Gastrocnemius medialis (tissue), 4 donors: ENCODE measurements around the gene ZBP1. TPM values are rescaled to one million over a fixed set of nuclear protein-coding genes. Genes with fewer than 3 reads are reported as not detected.

Experiments
- ATAC-seq, 2 donors: fragments of 150-250 bp; one replicate each; pipeline ENCODE4 v1.9.1; 2016
- DNase-seq, 2 donors: peaks; one replicate each; pipeline ENCODE4 v3.0.0-alpha.2; 2019
- H3K27ac ChIP-seq, 4 donors: fragments of 200-600 bp; sonication (generic); 1 replicate in 1 of 4; 2 replicates in 3 of 4; pipeline ENCODE4 v1.5.1; 2016 to 2018; ENCODE audit warnings: mild to moderate bottlenecking in 2 of 4, moderate library complexity in 1 of 4
- H3K27me3 ChIP-seq, 3 donors: fragments of 200-600 bp; sonication (generic) in 2 of 3; 1 replicate in 1 of 3; 2 replicates in 2 of 3; pipeline versions ENCODE4 v1.5.1 to v1.6.0; 2016 to 2019; ENCODE audit warnings: mild to moderate bottlenecking in 1 of 3, moderate library complexity in 1 of 3
- H3K36me3 ChIP-seq, 2 donors: fragments of 200-600 bp; sonication (generic) in 1 of 2; one replicate each; pipeline ENCODE4 v1.5.1; 2017 to 2018
- H3K4me1 ChIP-seq, 2 donors: fragments of 200-600 bp; sonication (generic) in 1 of 2; one replicate each; pipeline ENCODE4 v1.5.1; 2016 to 2017; ENCODE audit warnings: mild to moderate bottlenecking in 2 of 2
- H3K4me3 ChIP-seq, 4 donors: fragments of 200-600 bp; sonication (generic) in 3 of 4; 1 replicate in 1 of 4; 2 replicates in 3 of 4; pipeline ENCODE4 v1.5.1; 2016 to 2019; ENCODE audit warnings: mild to moderate bottlenecking in 2 of 4
- H3K9me3 ChIP-seq, 3 donors: fragments of 200-600 bp; sonication (generic) in 2 of 3; 1 replicate in 1 of 3; 2 replicates in 2 of 3; pipeline ENCODE4 v1.5.1; 2016 to 2019
- POLR2A ChIP-seq, 2 donors: fragments of 450-650 bp; IDR thresholded peaks; one replicate each; pipeline ENCODE4 v1.6.1; 2017; ENCODE audit warnings: antibody characterized with exemption in 2 of 2, mild to moderate bottlenecking in 2 of 2, moderate library complexity in 2 of 2
- in situ Hi-C, 4 donors: fragments of 200-750 bp; cut with MboI; loops; one replicate each; pipeline versions ENCODE4 v1.15.0 to v1.8.0; 2017; ENCODE audit warnings: low sequenced_read_pairs in 4 of 4
- intact Hi-C: fragments of 100-400 bp; cut with DNase I; formaldehyde crosslinking; loops from one replicate; pipeline ENCODE4 v1.15.1; 2023; ENCODE audit warnings: low total_unique reads
- total RNA-seq, 4 donors: library from RNA; depleted of rRNA; stranded (reverse); fragments of >200 nt; gene quantifications; one replicate each; pipeline versions ENCODE4 v1.1.0 to v1.2.3, GENCODE V29; 2016
- TF ChIP-seq, protein P1 (sequence below), 5 experiments: fragments of 450-650 bp in 3 of 5; fragments of 200-600 bp in 2 of 5; sonication (generic) in 2 of 5; IDR thresholded peaks in 4 of 5; conservative IDR thresholded peaks in 1 of 5; 1 replicate in 4 of 5; 2 replicates in 1 of 5; pipeline ENCODE4 v1.5.1; 2016 to 2019; ENCODE audit warnings: antibody characterized with exemption in 5 of 5, mild to moderate bottlenecking in 3 of 5, moderate library complexity in 3 of 5

Gene ZBP1
- total RNA-seq, 4 donors from 2014 or later: not detected

GRCh38 chr20:57617079-57617795, 3.0 kb downstream of the ZBP1 start:
- intact Hi-C loops: no loop called here

DNA sequence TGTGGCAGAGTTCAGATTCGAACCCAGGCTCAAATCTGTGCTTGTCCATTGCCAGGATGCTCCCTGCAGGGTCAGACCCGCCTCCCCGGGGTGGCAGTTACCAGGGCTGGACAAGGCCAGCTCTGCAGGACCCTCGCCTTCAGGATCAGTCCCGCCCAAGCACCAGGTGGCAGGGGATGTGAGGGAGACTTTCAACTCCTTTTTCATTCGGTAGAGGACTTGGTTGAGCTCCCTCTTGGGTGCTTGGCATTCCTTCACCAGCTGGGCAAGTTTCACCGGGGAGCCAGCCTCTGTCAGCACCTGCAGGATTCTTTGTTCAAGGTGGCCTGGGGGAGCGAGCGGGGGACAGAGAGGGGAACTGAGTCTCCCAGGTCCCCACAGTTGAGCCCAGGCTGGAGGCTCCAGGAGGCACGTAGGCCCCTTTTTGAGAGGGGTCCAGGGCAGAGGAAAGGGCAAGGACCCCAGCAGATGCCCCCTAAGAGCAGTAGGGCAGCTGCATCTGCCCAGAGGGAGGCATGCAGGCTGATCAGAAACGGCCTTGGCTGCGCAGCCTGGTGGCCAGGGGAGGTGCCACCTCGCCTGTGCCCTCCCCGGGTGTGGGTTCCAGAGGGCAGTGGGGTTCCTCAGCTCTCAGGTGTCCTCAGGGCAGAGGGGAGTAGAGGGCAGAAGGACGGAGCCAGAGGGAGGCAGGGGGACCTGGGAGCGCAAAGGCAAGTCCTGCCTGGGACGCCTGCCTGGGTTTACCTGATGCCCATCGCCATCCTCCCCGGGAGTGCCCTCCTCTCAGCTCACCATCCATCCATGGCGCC, 3.9 kb downstream of the ZBP1 start:
- in situ Hi-C loops (no loop called here), intact Hi-C loops (no loop called here)
- TF ChIP-seq, protein P1, sequence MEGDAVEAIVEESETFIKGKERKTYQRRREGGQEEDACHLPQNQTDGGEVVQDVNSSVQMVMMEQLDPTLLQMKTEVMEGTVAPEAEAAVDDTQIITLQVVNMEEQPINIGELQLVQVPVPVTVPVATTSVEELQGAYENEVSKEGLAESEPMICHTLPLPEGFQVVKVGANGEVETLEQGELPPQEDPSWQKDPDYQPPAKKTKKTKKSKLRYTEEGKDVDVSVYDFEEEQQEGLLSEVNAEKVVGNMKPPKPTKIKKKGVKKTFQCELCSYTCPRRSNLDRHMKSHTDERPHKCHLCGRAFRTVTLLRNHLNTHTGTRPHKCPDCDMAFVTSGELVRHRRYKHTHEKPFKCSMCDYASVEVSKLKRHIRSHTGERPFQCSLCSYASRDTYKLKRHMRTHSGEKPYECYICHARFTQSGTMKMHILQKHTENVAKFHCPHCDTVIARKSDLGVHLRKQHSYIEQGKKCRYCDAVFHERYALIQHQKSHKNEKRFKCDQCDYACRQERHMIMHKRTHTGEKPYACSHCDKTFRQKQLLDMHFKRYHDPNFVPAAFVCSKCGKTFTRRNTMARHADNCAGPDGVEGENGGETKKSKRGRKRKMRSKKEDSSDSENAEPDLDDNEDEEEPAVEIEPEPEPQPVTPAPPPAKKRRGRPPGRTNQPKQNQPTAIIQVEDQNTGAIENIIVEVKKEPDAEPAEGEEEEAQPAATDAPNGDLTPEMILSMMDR (IDR thresholded peaks at IDR 0.05 in 4 of 5, conservative IDR thresholded peaks at IDR 0.05 in 1 of 5): no peak
- TF ChIP-seq POLR2A (IDR thresholded peaks at IDR 0.05): no peak
- Histone ChIP-seq H3K36me3 (no peaks in the 10 kb centered on the region), H3K9me3 (no peaks in the 10 kb centered on the region), H3K4me1 (peaks cover 0 to 3% of the 10 kb centered on the region in 2 donors), H3K4me3 (no peak overlapping the region), H3K27ac (no peak overlapping the region), H3K27me3 (peaks cover 0 to 8% (median 0%) of the 10 kb centered on the region in 3 donors)
- no peak for DNase-seq
- ATAC-seq: no peak

More at GRCh38 chr20:57617079-57617795, 3.0 kb downstream of the ZBP1 start:
- TF ChIP-seq, protein P1 (IDR thresholded peaks at IDR 0.05 in 4 of 5, conservative IDR thresholded peaks at IDR 0.05 in 1 of 5): no peak
- TF ChIP-seq POLR2A (IDR thresholded peaks at IDR 0.05): no peak
- H3K4me3 ChIP-seq: no peak overlapping the region
- DNase-seq: no peak
- no peak overlapping the region for H3K27ac ChIP-seq
- no peaks in the 10 kb centered on the region for H3K9me3 ChIP-seq
- H3K27me3 ChIP-seq: peaks cover 0 to 5% (median 0%) of the 10 kb centered on the region in 3 donors
- ATAC-seq: no peak
- H3K36me3 ChIP-seq: no peaks in the 10 kb centered on the region
- in situ Hi-C loops: no loop called here
- peaks cover 0 to 3% of the 10 kb centered on the region in 2 donors for H3K4me1 ChIP-seq

DNA sequence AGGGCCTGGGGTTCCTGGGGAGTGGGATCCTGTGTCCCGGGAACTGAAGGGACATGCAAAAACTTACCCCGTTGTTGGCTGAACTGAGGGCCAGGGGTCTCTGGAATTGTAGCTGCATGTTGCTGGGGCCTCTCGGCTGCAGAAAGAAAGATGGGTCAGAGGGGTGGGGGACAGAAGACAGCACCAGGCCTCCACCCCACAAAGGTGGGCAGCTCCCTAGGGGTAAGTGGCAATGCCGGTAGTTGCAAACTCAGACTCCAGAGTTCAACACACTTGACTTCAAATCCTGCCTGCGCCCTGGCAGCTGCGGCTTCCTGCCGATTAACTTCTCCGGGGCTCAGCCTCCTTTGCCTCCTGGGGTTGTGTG, 4.8 kb downstream of the ZBP1 start:
- intact Hi-C loops: no loop called here
- Histone ChIP-seq H3K27me3 (peaks cover 0 to 13% (median 0%) of the 10 kb centered on the region in 3 donors), H3K27ac (no peak overlapping the region), H3K9me3 (no peaks in the 10 kb centered on the region), H3K4me3 (no peak overlapping the region), H3K36me3 (no peaks in the 10 kb centered on the region), H3K4me1 (no peaks in the 10 kb centered on the region)
- in situ Hi-C loops: no loop called here
- TF ChIP-seq POLR2A (IDR thresholded peaks at IDR 0.05): no peak
- TF ChIP-seq, protein P1 (IDR thresholded peaks at IDR 0.05 in 4 of 5, conservative IDR thresholded peaks at IDR 0.05 in 1 of 5): no peak
- ATAC-seq: no peak
- no peak for DNase-seq

- TF ChIP-seq, protein P1 (IDR thresholded peaks at IDR 0.05 in 4 of 5, conservative IDR thresholded peaks at IDR 0.05 in 1 of 5): no peak
- TF ChIP-seq POLR2A (IDR thresholded peaks at IDR 0.05): no peak
- DNase-seq: no peak
- H3K27me3 ChIP-seq: peaks cover 0 to 13% (median 0%) of the 10 kb centered on the region in 3 donors
- intact Hi-C loops (no loop called here), in situ Hi-C loops (no loop called here)
- no peak overlapping the region for H3K27ac ChIP-seq
- no peak for ATAC-seq
- H3K4me3 ChIP-seq: no peak overlapping the region
- H3K9me3 ChIP-seq: no peaks in the 10 kb centered on the region
- H3K36me3 ChIP-seq: no peaks in the 10 kb centered on the region
- no peaks in the 10 kb centered on the region for H3K4me1 ChIP-seq
Observed at GRCh38 chr20:57614490-57615444, 5.5 kb downstream of the ZBP1 start.
